Neural progenitor cell (in vitro differentiated cells): Measurements from ENCODE around the gene PRR7. TPM values are rescaled to one million over a fixed set of nuclear protein-coding genes. Genes with fewer than 3 reads are reported as not detected.

Experiments
- DNase-seq: peaks from one replicate; pipeline ENCODE4 v3.0.0-alpha.2; 2016; ENCODE audit warnings: low spot score
- H2AFZ ChIP-seq: fragments of 200-600 bp; sonication (generic); replicated peaks from 2 replicates; pipeline ENCODE4 v1.6.1; 2016; ENCODE audit warnings: antibody characterized with exemption
- H3F3A ChIP-seq: fragments of 200-600 bp; sonication (generic); 2 replicates; pipeline ENCODE4 v1.6.1; 2016; ENCODE audit warnings: antibody characterized with exemption, low read depth
- H3K27ac ChIP-seq: fragments of 200-600 bp; sonication (generic); 2 replicates; pipeline ENCODE4 v1.5.1; 2016; ENCODE audit warnings: mild to moderate bottlenecking
- H3K27me3 ChIP-seq: fragments of 200-600 bp; sonication (generic); 2 replicates; pipeline ENCODE4 v1.6.1; 2016; ENCODE audit warnings: mild to moderate bottlenecking, moderate library complexity
- H3K36me3 ChIP-seq: fragments of 200-600 bp; sonication (generic); 2 replicates; pipeline ENCODE4 v1.5.1; 2016
- H3K4me1 ChIP-seq: fragments of 200-600 bp; sonication (generic); 2 replicates; pipeline ENCODE4 v1.6.1; 2016; ENCODE audit warnings: mixed run types
- H3K4me2 ChIP-seq: fragments of 200-600 bp; sonication (generic); 2 replicates; pipeline ENCODE4 v1.6.1; 2016
- H3K4me3 ChIP-seq: fragments of 200-600 bp; sonication (generic); 2 replicates; pipeline ENCODE4 v1.5.1; 2016
- H3K79me2 ChIP-seq: fragments of 200-600 bp; sonication (generic); 2 replicates; pipeline ENCODE4 v1.6.1; 2016; ENCODE audit warnings: low read depth
- H3K9ac ChIP-seq: fragments of 200-600 bp; sonication (generic); 2 replicates; pipeline ENCODE4 v1.6.1; 2016
- H3K9me3 ChIP-seq: fragments of 200-600 bp; sonication (generic); 2 replicates; pipeline ENCODE4 v1.5.1; 2016; ENCODE audit warnings: low read depth
- H4K20me1 ChIP-seq: fragments of 200-600 bp; sonication (generic); 2 replicates; pipeline ENCODE4 v1.6.1; 2016; ENCODE audit warnings: low read depth
- H3K27ac Mint-ChIP-seq: 3 replicates; pipeline ENCODE4 v1.8.0; 2021; ENCODE audit warnings: mixed read lengths
- H3K27me3 Mint-ChIP-seq: 2 replicates; pipeline ENCODE4 v1.8.0; 2022; ENCODE audit warnings: low read depth, mild to moderate bottlenecking, inconsistent platforms, moderate library complexity, mixed read lengths; ENCODE audit not compliant: insufficient read depth
- H3K36me3 Mint-ChIP-seq: 3 replicates; pipeline ENCODE4 v1.8.0; 2021; ENCODE audit warnings: mixed read lengths
- H3K4me1 Mint-ChIP-seq: 3 replicates; pipeline ENCODE4 v1.8.0; 2021; ENCODE audit warnings: mixed read lengths
- H3K4me3 Mint-ChIP-seq: 3 replicates; pipeline ENCODE4 v1.8.0; 2021; ENCODE audit warnings: mild to moderate bottlenecking, moderate library complexity, mixed read lengths
- H3K9me3 Mint-ChIP-seq: 3 replicates; pipeline ENCODE4 v1.8.0; 2020; ENCODE audit warnings: mixed read lengths
- EZH2 ChIP-seq: fragments of 200-600 bp; sonication (generic); IDR thresholded peaks from 2 replicates; pipeline ENCODE4 v1.6.1; 2017; ENCODE audit warnings: antibody characterized with exemption, mild to moderate bottlenecking, moderate library complexity
- EZH2phosphoT487 ChIP-seq: fragments of 200-600 bp; sonication (generic); IDR thresholded peaks from 2 replicates; pipeline ENCODE4 v1.6.1; 2017; ENCODE audit warnings: antibody characterized with exemption
- total RNA-seq: library from RNA; depleted of rRNA; stranded (reverse); fragments of >200 nt; gene quantifications from 2 replicates; pipeline ENCODE4 v1.2.3, GENCODE V29; 2015; ENCODE audit warnings: low replicate concordance
- TF ChIP-seq, protein P1 (sequence below): fragments of 200-600 bp; sonication (generic); IDR thresholded peaks from 2 replicates; pipeline ENCODE4 v1.5.1; 2017; ENCODE audit warnings: antibody characterized with exemption, mild to moderate bottlenecking

Gene PRR7
- total RNA-seq, 1 donor from 2014 or later = 4.5 TPM

DNA sequence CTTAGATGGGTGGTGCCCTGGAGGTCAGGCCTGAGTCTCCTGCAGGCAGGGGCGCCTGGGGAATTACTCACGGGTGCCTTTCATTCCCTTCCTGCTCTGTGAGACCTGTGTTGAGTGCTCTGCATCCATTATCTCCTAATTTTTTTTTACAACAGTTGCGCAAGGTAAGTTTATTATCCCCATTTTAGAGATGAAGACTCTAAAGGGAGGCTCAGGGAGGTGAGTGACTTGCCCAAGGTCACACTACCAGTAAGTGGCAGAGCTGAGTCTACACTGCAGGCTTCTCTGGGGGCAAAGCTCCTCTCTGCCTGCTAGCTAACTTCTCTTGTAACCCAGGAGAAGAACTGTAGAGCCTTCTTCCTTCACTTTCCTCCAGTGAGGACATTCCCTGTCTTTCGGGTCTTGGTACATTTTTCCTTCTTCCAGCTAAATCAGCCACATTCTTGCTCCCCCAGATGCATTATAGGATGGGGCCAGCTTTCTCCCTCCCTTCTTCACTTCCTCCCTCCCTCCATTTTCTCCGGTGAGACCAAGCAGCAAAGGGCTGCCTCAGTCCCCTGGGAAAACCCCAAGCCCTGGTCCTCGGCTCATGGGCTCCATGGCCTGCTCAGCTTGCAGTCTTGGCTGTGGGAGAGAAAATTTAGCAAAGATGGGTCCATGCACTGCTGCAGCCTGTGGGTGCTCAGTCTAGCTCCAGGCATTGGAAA, 1.8 kb downstream of the PRR7 start:
- H4K20me1 ChIP-seq = peaks cover 31% of the 10 kb centered on the region
- peak overlapping the region; percentile 75 for H3K4me3 Mint-ChIP-seq
- peaks cover 4% of the 10 kb centered on the region for H3K79me2 ChIP-seq
- peaks cover 6% of the 10 kb centered on the region for H3K36me3 Mint-ChIP-seq
- H3K4me3 ChIP-seq = no peak overlapping the region
- H3K9me3 ChIP-seq = no peaks in the 10 kb centered on the region
- no peak overlapping the region for H3K27ac ChIP-seq
- peaks cover 59% of the 10 kb centered on the region for H3K4me1 Mint-ChIP-seq
- H3K9me3 Mint-ChIP-seq = no peaks in the 10 kb centered on the region
- TF ChIP-seq EZH2 = no peak
- no peak for TF ChIP-seq EZH2phosphoT487
- TF ChIP-seq, protein P1, sequence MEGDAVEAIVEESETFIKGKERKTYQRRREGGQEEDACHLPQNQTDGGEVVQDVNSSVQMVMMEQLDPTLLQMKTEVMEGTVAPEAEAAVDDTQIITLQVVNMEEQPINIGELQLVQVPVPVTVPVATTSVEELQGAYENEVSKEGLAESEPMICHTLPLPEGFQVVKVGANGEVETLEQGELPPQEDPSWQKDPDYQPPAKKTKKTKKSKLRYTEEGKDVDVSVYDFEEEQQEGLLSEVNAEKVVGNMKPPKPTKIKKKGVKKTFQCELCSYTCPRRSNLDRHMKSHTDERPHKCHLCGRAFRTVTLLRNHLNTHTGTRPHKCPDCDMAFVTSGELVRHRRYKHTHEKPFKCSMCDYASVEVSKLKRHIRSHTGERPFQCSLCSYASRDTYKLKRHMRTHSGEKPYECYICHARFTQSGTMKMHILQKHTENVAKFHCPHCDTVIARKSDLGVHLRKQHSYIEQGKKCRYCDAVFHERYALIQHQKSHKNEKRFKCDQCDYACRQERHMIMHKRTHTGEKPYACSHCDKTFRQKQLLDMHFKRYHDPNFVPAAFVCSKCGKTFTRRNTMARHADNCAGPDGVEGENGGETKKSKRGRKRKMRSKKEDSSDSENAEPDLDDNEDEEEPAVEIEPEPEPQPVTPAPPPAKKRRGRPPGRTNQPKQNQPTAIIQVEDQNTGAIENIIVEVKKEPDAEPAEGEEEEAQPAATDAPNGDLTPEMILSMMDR = no peak
- no peak overlapping the region for H3K9ac ChIP-seq
- peak overlapping the region; percentile 92 for H3K27ac Mint-ChIP-seq
- H3F3A ChIP-seq = peaks cover 53% of the 10 kb centered on the region
- peaks cover 25% of the 10 kb centered on the region for H3K27me3 Mint-ChIP-seq
- DNase-seq = no peak
- no peak overlapping the region for H2AFZ ChIP-seq
- no peaks in the 10 kb centered on the region for H3K36me3 ChIP-seq
- H3K4me2 ChIP-seq = peak overlapping the region; percentile 80
- peaks cover 17% of the 10 kb centered on the region for H3K4me1 ChIP-seq
- H3K27me3 ChIP-seq = no peaks in the 10 kb centered on the region

DNA sequence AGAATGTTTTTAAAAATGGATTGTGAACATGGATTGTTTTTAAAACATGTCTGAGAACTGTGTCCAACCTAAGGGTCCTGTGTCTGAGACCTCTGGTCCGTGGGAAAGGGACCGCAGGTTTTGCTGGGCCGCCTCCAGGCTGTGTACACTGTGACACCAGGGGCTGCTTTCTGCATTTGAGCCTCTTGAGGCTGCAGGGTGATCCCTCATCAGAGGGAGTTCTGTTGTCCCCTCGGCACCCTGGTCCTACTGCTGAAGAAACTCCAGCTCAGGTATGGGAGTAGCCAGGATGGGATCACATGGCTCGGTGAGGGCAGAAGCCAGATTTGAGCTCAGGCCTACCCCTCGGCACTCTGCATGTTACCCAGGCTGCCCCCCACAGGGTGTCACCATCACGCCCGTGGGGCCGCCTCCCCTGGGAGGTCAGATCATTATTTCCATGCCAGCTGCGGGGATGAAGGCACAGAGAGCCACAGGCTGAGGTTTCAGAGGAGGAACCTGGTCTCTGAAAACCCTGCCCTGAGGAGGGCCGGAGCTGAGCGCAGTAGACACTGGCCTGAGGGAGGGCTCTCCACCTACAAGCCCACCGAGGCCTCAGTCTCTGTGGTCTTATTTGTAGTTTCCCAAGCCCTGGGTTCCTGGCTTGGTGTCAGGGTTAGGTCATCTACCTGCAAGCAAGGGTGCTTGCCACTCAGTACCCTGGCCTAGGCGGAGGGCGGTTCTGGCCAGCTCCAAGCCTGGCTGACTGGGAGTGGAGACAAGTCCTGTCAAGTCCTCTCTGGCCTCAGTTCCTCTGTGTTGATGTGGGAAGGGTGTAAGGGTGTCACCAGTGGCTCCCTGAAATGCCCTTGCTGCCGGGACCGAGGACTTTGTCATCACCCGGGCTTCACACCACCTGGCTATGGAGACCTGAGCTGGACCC, 2.8 kb downstream of the PRR7 start:
- no peak overlapping the region for H3K9ac ChIP-seq
- H3K79me2 ChIP-seq = peaks cover 5% of the 10 kb centered on the region
- peak overlapping the region; percentile 75 for H3K4me3 Mint-ChIP-seq
- peaks cover 6% of the 10 kb centered on the region for H3K36me3 Mint-ChIP-seq
- no peak overlapping the region for H3K27ac Mint-ChIP-seq
- H3K4me3 ChIP-seq = no peak overlapping the region
- H3K27me3 ChIP-seq = no peaks in the 10 kb centered on the region
- peaks cover 30% of the 10 kb centered on the region for H3K27me3 Mint-ChIP-seq
- H2AFZ ChIP-seq = no peak overlapping the region
- H3K4me1 Mint-ChIP-seq = peaks cover 65% of the 10 kb centered on the region
- H3K9me3 Mint-ChIP-seq = no peaks in the 10 kb centered on the region
- H4K20me1 ChIP-seq = peaks cover 37% of the 10 kb centered on the region
- peaks cover 22% of the 10 kb centered on the region for H3K4me1 ChIP-seq
- TF ChIP-seq EZH2phosphoT487 = no peak
- TF ChIP-seq, protein P1 = no peak
- no peak for TF ChIP-seq EZH2
- H3F3A ChIP-seq = peaks cover 50% of the 10 kb centered on the region
- H3K9me3 ChIP-seq = no peaks in the 10 kb centered on the region
- H3K4me2 ChIP-seq = no peak overlapping the region
- H3K27ac ChIP-seq = no peak overlapping the region
- no peak for DNase-seq
- no peaks in the 10 kb centered on the region for H3K36me3 ChIP-seq

DNA sequence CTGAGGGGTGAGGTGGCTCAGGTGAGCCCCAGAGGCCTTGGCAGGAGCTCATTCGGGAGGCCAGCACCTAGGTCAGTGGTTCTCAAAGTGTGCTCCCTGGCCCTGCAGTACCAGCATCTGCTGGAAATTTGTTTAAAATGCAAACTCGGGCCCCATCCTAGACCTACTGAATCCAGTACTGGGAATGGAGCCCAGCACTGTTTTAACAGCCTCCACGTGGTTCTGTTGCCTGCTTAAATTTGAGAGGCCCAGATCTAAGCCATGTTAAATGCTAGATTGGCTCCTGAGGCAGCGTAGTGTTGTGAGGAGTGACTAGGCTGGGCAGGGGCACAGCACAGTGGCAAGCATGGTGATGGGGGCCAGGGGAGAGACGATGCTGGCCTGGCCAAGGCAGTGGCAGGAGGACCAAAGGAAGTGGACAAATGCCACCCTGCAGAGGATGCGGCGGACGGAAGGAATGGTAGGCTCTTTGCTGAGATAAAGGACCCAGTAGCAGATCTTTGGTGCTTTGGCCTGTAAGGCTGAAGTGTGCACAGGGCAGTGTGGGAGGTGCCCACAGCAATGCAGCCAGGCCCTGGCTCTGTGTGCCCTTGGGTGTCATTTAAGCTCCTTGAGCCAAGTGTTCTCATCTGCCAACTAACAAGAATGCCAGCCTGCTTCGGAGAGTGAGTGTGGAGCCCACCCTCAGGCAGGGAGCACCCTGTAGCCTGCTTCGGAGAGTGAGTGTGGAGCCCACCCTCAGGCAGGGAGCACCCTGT, 4.2 kb downstream of the PRR7 start:
- Mint-ChIP-seq H3K27me3 (peaks cover 22% of the 10 kb centered on the region), H3K9me3 (no peaks in the 10 kb centered on the region), H3K4me3 (no peak overlapping the region), H3K4me1 (peaks cover 50% of the 10 kb centered on the region), H3K27ac (no peak overlapping the region), H3K36me3 (peaks cover 6% of the 10 kb centered on the region)
- Histone ChIP-seq H4K20me1 (peaks cover 37% of the 10 kb centered on the region), H3K4me2 (no peak overlapping the region), H3K9ac (no peak overlapping the region), H3K4me1 (peaks cover 19% of the 10 kb centered on the region), H3F3A (peaks cover 52% of the 10 kb centered on the region), H3K9me3 (no peaks in the 10 kb centered on the region), H2AFZ (no peak overlapping the region), H3K27ac (no peak overlapping the region), H3K27me3 (no peaks in the 10 kb centered on the region), H3K4me3 (no peak overlapping the region), H3K36me3 (no peaks in the 10 kb centered on the region), H3K79me2 (peaks cover 5% of the 10 kb centered on the region)
- TF ChIP-seq, protein P1 = no peak
- no peak for TF ChIP-seq EZH2
- TF ChIP-seq EZH2phosphoT487 = no peak
- no peak for DNase-seq
